Measurements from ENCODE around the gene PPP1R12A.

The PPP1R12A gene

GRCh38 chr12:79935021-79935623 lies at the start of gene PPP1R12A (continued):
- TF ChIP-seq PATZ1 (tag by site-specific recombination; IDR thresholded peaks at IDR 0.05) (peak; percentile 98), HIC1 (tag by site-specific recombination; IDR thresholded peaks at IDR 0.05) (peak; percentile 85), KLF9 (tag by site-specific recombination; IDR thresholded peaks at IDR 0.05; ENCODE audit: low read depth) (peak; percentile 82), ZNF398 (tag by site-specific recombination; IDR thresholded peaks at IDR 0.05) (peak; percentile 83; the same call in 1 of the 2 replicates), ZNF548 (tag by site-specific recombination; IDR thresholded peaks at IDR 0.05) (no peak), ZNF366 (tag by site-specific recombination; conservative IDR thresholded peaks at IDR 0.05) (peak; percentile 82), ZBTB44 (tag by site-specific recombination; IDR thresholded peaks at IDR 0.05) (no peak), ZSCAN30 (tag by site-specific recombination; IDR thresholded peaks at IDR 0.05) (peak; percentile 94), ZNF518A (tag by site-specific recombination; conservative IDR thresholded peaks at IDR 0.05; ENCODE audit: low read depth) (0 out of 2 replicates have a peak, but pooled peaks have one; percentile 11), ZNF211 (tag by site-specific recombination; IDR thresholded peaks at IDR 0.05; ENCODE audit: low read depth) (no peak), ZNF530 (tag by site-specific recombination; IDR thresholded peaks at IDR 0.05; ENCODE audit: low read depth) (no peak), ZNF132 (tag by site-specific recombination; IDR thresholded peaks at IDR 0.05; ENCODE audit: borderline replicate concordance) (no peak), CTCF (tag by site-specific recombination; IDR thresholded peaks at IDR 0.05) (peak; percentile 53), GLIS2 (tag by site-specific recombination; IDR thresholded peaks at IDR 0.05) (peak; percentile 100), ZBTB7A (tag by site-specific recombination; IDR thresholded peaks at IDR 0.05; ENCODE audit: low read depth) (no peak), SP7 (tag by site-specific recombination; IDR thresholded peaks at IDR 0.05) (peak; percentile 48; the same call in 1 of the 2 replicates), ZEB2 (tag by site-specific recombination; IDR thresholded peaks at IDR 0.05) (peak; percentile 55; the same call in 1 of the 2 replicates), ZBTB11 (tag by site-specific recombination; conservative IDR thresholded peaks at IDR 0.05; ENCODE audit: low read depth) (peak; percentile 58), ZNF768 (tag by site-specific recombination; IDR thresholded peaks at IDR 0.05) (no peak)
